Measurements from ENCODE around the gene ABCC2. TPM values are rescaled to one million over a fixed set of nuclear protein-coding genes. Genes with fewer than 3 reads are reported as not detected.

ABCC2 gene
- total and polyA plus RNA-seq, 2 donors from 2014 or later: 2.3 to 15.4 TPM

- no peak for FAIRE-seq
- H3K27ac ChIP-seq (ENCODE audit: low read depth in 2 of 2, low read length in 2 of 2): no peak overlapping the region
Observed at GRCh38 chr10:99872367-99873162, 90.1 kb downstream of the ABCC2 start.

GRCh38 chr10:99873846-99874245 is 91.4 kb downstream of the ABCC2 start:
- TF ChIP-seq CTCF (IDR thresholded peaks at IDR 0.05; ENCODE audit: borderline replicate concordance, extremely low read depth, insufficient read depth): no peak
- Histone ChIP-seq H3K9ac (ENCODE audit: low read length in 3 of 3) (no peak overlapping the region), H3K27me3 (ENCODE audit: control insufficient read depth, insufficient read depth, low read length) (no peaks in the 10 kb centered on the region), H3K4me3 (ENCODE audit: low read length in 3 of 3) (no peak overlapping the region), H3K9me3 (ENCODE audit: control insufficient read depth in 2 of 3, insufficient read depth in 1 of 3, low read length in 3 of 3) (no peaks in the 10 kb centered on the region), H3K27ac (ENCODE audit: low read depth in 2 of 2, low read length in 2 of 2) (no peak overlapping the region), H3K36me3 (ENCODE audit: control insufficient read depth in 2 of 3, insufficient read depth in 3 of 3, low read length in 3 of 3) (peaks cover 2 to 18% (median 9%) of the 10 kb centered on the region in 3 donors), H3K4me1 (ENCODE audit: control insufficient read depth in 2 of 3, insufficient read depth in 2 of 3, low read depth in 1 of 3, low read length in 3 of 3) (no peaks in the 10 kb centered on the region)
- FAIRE-seq: no peak
- intact Hi-C loops (cut with DNase I): no loop called here
- DNase-seq: no peak

More at GRCh38 chr10:99872367-99873162, 90.1 kb downstream of the ABCC2 start:
- no peak overlapping the region for H3K9ac ChIP-seq (ENCODE audit: low read length in 3 of 3)
- no peak overlapping the region for H3K4me3 ChIP-seq (ENCODE audit: low read length in 3 of 3)
- H3K9me3 ChIP-seq (ENCODE audit: control insufficient read depth in 2 of 3, insufficient read depth in 1 of 3, low read length in 3 of 3): no peaks in the 10 kb centered on the region
- H3K36me3 ChIP-seq (ENCODE audit: control insufficient read depth in 2 of 3, insufficient read depth in 3 of 3, low read length in 3 of 3): peaks cover 2 to 10% (median 7%) of the 10 kb centered on the region in 3 donors
- H3K4me1 ChIP-seq (ENCODE audit: control insufficient read depth in 2 of 3, insufficient read depth in 2 of 3, low read depth in 1 of 3, low read length in 3 of 3): no peaks in the 10 kb centered on the region
- intact Hi-C loops (cut with DNase I): no loop called here
- no peak for TF ChIP-seq CTCF (IDR thresholded peaks at IDR 0.05; ENCODE audit: borderline replicate concordance, extremely low read depth, insufficient read depth)
- H3K27me3 ChIP-seq (ENCODE audit: control insufficient read depth, insufficient read depth, low read length): no peaks in the 10 kb centered on the region
- no peak for DNase-seq

GRCh38 chr10:99874341-99875085 is 92.1 kb downstream of the ABCC2 start:
- Histone ChIP-seq H3K4me1 (ENCODE audit: control insufficient read depth in 2 of 3, insufficient read depth in 2 of 3, low read depth in 1 of 3, low read length in 3 of 3) (no peaks in the 10 kb centered on the region), H3K27ac (ENCODE audit: low read depth in 2 of 2, low read length in 2 of 2) (no peak overlapping the region), H3K36me3 (ENCODE audit: control insufficient read depth in 2 of 3, insufficient read depth in 3 of 3, low read length in 3 of 3) (peaks cover 3 to 25% (median 13%) of the 10 kb centered on the region in 3 donors), H3K9me3 (ENCODE audit: control insufficient read depth in 2 of 3, insufficient read depth in 1 of 3, low read length in 3 of 3) (no peaks in the 10 kb centered on the region), H3K4me3 (ENCODE audit: low read length in 3 of 3) (no peak overlapping the region), H3K27me3 (ENCODE audit: control insufficient read depth, insufficient read depth, low read length) (no peaks in the 10 kb centered on the region), H3K9ac (ENCODE audit: low read length in 3 of 3) (no peak overlapping the region)
- no peak for TF ChIP-seq CTCF (IDR thresholded peaks at IDR 0.05; ENCODE audit: borderline replicate concordance, extremely low read depth, insufficient read depth)
- intact Hi-C loops (cut with DNase I): no loop called here
- FAIRE-seq (no peak), DNase-seq (no peak)

All from kidney (tissue), 14 donors.